RPMI8226 (cell line): Measurements from ENCODE around the gene PINLYP.
"Not testable (repeated sequence)": the region's sequence is repeated elsewhere in the genome, so short reads cannot be mapped to it uniquely, and the experiment has no call there.

Experiments
- DNase-seq: peaks from one replicate; pipeline ENCODE4 v3.0.0-alpha.2; 2015

PINLYP gene

DNA sequence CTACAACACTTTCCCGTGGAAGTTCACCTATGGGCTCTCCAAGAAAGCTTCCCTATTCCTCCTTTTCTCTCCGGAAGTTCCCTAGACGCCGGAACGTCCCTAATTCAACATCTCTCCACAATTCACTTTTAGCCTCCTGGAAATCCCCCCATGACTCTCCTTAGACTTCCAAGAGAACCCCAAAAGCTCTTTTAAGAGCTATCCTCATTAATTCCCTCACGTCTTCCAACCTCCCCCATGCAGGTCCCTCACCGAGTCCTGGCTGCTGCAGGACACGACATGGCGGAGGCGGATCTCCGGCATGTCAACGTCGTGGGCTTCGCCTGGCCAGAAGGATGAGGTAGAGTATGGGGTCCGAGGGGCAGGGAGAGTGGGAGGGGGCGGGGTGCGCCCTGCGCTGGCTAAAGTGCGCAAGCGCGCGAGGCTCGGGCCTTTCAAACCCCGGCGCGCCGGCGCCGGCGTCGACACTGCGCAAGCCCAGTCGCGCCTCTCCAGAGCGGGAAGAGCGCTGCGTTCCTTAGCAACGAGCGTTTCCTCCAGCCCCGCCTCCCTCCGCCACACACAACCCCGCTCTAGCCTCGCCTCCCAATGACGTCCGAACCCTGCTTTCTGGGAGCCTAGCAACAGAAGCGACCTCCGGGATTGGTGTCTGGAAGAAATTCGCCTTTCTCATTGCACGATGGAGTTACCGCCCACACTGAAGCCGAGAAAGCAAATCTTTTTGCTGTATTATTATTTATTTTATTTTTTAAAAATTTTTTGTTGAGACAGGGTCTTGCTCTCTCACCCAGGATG, at the start of gene PINLYP, which contains the start of gene XRCC1:
Gene PINLYP (plus strand): TSS at position 646 of the 795 bp plus-strand sequence. CDS start 1,391 bp downstream, outside the sequence.
Gene XRCC1 (minus strand): TSS at position 372 of the 795 bp plus-strand sequence. CDS start 69 bp downstream, at position 303.
- peak; percentile 96 for DNase-seq

- DNase-seq: no peak
These were observed 49.5 kb upstream of the PINLYP start for GRCh38 chr19:43525836-43526771.

- peak; percentile 77 for DNase-seq
These were observed 48.4 kb upstream of the PINLYP start, which contains the start of gene ETHE1 for GRCh38 chr19:43526884-43527859. ETHE1 (minus strand) TSS chr19:43527201; CDS start chr19:43527177, 24 bp downstream.

- no peak for DNase-seq
These were observed 47.6 kb upstream of the PINLYP start for GRCh38 chr19:43527860-43528622.

- DNase-seq: no peak
These were observed 43.0 kb upstream of the PINLYP start for GRCh38 chr19:43532571-43532961.

GRCh38 chr19:43532962-43533545, 42.5 kb upstream of the PINLYP start, which contains the start of gene ZNF575:
ZNF575 (plus strand) TSS chr19:43533188; CDS start chr19:43534423, 1,235 bp downstream.
- peak; percentile 86 for DNase-seq

DNA sequence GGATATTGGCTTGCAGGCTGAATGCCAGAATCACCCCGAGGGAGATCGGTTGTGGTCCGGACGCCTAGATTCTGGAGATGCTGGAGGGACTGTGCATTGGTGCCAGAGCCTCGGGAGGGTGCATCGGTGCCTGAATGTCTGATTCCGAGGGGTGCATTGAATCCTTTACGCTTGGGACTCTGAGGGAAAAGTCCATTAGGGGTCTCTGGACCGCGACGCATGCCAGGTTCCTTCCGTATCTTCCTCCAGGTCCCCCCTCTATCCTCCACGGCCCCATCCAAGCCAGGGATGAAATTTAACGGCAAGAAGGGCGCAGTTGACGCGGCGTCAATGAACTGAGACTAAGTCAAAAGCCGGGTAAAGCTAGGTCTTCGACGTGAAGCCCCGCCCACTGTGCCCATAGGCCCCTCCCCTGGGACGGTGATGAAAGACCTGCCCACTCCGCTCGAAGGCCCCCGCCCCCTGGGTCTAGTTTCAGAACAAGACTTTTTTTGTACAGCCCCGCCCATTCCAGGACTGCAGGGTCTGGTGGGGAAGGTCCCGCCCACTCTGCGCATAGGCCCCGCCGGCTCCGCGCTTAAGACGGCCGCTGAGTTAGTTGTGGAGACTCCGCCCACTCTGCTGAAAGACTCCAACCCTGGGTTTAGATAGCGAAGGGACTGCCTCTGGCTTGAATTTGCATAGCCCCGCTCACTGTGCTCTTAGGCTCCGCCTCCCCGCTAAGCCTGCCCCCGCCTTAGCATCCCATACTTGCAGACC, 41.9 kb upstream of the PINLYP start:
- DNase-seq: peak; percentile 82

DNA sequence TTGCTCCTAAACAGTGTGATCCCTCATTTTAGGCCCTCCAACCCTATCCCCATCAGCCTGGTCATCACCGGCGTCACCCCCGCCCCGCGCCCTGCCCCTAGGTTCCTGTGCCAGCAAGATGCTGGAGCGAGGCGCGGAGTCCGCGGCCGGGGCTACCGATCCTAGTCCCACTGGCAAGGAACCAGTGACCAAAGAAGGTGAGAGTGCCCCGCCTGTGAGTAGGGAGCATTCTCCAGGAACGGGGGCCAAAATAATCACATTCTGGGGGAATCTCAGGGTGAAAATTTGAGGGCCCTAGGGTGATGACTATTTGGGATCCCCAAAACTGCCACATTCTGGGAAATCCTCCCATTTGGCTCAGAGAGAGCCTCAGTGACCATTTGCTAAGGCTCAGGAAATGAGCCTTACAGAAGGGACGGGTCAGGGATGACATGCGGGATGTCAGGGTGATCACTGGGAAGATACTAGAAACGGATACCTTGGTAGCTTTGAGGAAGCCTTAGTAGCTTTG, 41.2 kb upstream of the PINLYP start:
- no peak for DNase-seq

GRCh38 chr19:43534816-43535761, 40.5 kb upstream of the PINLYP start:
- DNase-seq: no peak

DNA sequence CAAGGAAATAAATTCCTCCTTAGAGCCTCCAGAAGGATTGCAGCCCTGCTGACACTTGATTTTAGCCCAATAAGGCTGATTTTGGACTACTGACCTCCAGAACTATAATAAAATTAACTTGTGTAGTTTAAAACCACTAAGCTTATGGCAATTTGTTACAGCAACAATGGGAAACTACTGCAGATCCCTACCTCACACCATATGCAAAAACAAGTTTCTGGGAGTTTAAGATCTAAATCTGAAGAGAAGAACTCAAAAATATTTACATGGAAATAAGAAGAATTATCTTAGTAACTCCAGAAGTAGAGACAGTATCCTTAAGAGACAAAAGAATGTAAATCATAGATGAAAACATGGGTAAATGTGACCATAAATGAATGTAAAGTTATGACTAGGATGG, 36.7 kb upstream of the PINLYP start:
- DNase-seq: no peak

GRCh38 chr19:43540381-43540780, 35.2 kb upstream of the PINLYP start:
- no peak for DNase-seq

- DNase-seq: no peak
These were observed 33.5 kb upstream of the PINLYP start for GRCh38 chr19:43541920-43542650.

DNA sequence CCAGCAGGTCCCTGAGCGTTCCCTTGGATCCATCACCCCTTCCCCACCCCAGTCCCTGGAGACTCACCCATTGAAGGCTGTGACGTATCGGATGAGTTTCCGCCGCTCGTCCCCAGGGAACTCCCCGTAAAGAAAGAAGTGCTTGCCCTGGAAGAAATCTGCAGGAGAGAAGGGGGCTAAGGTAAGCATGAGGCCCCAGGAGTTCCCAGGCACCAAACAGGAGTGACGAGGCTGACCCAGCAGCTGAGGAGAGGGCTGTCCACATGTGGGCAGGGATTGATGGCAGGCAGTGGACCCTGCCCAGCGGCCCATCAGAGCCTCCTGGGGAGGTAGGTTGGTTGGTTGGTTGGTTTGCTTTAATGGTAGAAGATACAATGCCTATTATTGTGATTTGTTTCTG, 31.5 kb upstream of the PINLYP start:
- DNase-seq: no peak

DNA sequence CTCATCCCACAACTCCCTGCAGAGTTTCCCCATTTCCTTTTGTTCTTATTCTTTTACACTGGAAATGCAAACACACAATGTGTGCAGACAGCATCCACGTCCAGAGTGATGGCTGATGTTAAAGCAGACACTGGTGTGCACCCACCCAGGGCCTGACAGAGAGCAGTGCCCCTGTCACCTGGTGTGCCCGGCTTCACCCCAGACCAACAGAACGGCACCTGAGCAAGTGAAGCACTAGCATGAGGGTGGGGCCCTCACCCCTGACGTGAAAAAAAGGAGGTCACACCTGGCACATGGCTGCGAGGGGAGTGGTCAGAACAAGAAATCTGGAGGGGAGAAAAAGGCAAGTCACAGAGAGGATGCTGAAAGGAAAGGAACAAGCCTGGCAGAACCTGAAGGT, 30.3 kb upstream of the PINLYP start:
- no peak for DNase-seq

GRCh38 chr19:43545981-43546380, 29.6 kb upstream of the PINLYP start:
- no peak for DNase-seq

- DNase-seq: no peak
These were observed 29.0 kb upstream of the PINLYP start for GRCh38 chr19:43546581-43546980.

- DNase-seq: not testable (repeated sequence)
These were observed 27.7 kb upstream of the PINLYP start for GRCh38 chr19:43547926-43548325.

DNA sequence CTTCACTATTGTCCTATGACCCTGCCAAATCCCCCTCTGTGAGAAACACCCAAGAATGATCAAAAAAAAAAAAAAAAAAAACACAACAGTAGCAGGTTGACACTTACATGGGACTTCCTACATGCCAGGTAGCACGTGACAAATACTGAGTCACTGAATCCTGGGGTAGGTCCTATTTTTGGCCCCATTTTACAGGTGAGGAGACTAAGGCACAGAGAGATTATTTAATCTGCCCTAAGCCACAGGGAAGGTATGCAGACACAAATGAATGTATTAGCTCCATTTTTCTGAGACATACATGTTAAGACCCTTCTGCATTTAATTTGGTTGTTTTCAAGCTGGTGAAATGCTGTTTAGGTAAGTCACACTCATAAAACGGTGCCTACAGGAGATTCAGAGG, 26.9 kb upstream of the PINLYP start:
- DNase-seq: no peak
